ENCODE data around the gene NCOR1.

GRCh38 chr17:16250635-16251034 lies 35.3 kb upstream of the NCOR1 start:
- no peak for TF ChIP-seq CTCF (IDR thresholded peaks at IDR 0.05)
- TF ChIP-seq USF2 (IDR thresholded peaks at IDR 0.05), result no peak
- TF ChIP-seq POLR2A (IDR thresholded peaks at IDR 0.05; ENCODE audit: low read length), result no peak
- no peak for TF ChIP-seq CHD4 (IDR thresholded peaks at IDR 0.05; ENCODE audit: borderline replicate concordance)
- TF ChIP-seq RNF2 (IDR thresholded peaks at IDR 0.05; ENCODE audit: borderline replicate concordance, low read depth), result no peak
- TF ChIP-seq PBX3 (IDR thresholded peaks at IDR 0.05), result no peak
- no peak for TF ChIP-seq REST (IDR thresholded peaks at IDR 0.05)
- TF ChIP-seq SMC3 (IDR thresholded peaks at IDR 0.05), result no peak
- TF ChIP-seq EP300 (IDR thresholded peaks at IDR 0.05), result no peak
- no peak for TF ChIP-seq KDM1A (IDR thresholded peaks at IDR 0.05; ENCODE audit: low read depth)
- TF ChIP-seq KDM5A (IDR thresholded peaks at IDR 0.05), result no peak
- TF ChIP-seq ESRRA (IDR thresholded peaks at IDR 0.05; ENCODE audit: borderline replicate concordance, low read length), result no peak
